ENCODE results near the gene KRT85.

KRT85 gene

GRCh38 chr12:52364901-52365489 lies 2.3 kb downstream of the KRT85 start:
- TF ChIP-seq CTCF (IDR thresholded peaks at IDR 0.05), result no peak
- no peak overlapping the region for H3K27ac ChIP-seq
- H3K79me2 ChIP-seq, result no peaks in the 10 kb centered on the region
- no peak overlapping the region for H2AFZ ChIP-seq
- H3K9me3 ChIP-seq (ENCODE audit: control insufficient read depth, low read length), result no peaks in the 10 kb centered on the region
- no peak overlapping the region for H3K4me2 ChIP-seq (ENCODE audit: low read length)
- no peak overlapping the region for H3K4me3 ChIP-seq (ENCODE audit: low read depth, low read length)
- H3K9ac ChIP-seq, result no peak overlapping the region
- no peaks in the 10 kb centered on the region for H3K36me3 ChIP-seq (ENCODE audit: control insufficient read depth, insufficient read depth, low read length)
- H3K27me3 ChIP-seq (ENCODE audit: control insufficient read depth, insufficient read depth, low read length), result no peaks in the 10 kb centered on the region
- H3K4me1 ChIP-seq, result no peaks in the 10 kb centered on the region

GRCh38 chr12:52364061-52364460 lies 3.2 kb downstream of the KRT85 start:
- Histone ChIP-seq H3K27me3 (ENCODE audit: control insufficient read depth, insufficient read depth, low read length) (no peaks in the 10 kb centered on the region), H3K9ac (no peak overlapping the region), H3K36me3 (ENCODE audit: control insufficient read depth, insufficient read depth, low read length) (no peaks in the 10 kb centered on the region), H3K79me2 (no peaks in the 10 kb centered on the region), H3K27ac (no peak overlapping the region), H2AFZ (no peak overlapping the region), H3K4me2 (ENCODE audit: low read length) (no peak overlapping the region), H3K9me3 (ENCODE audit: control insufficient read depth, low read length) (no peaks in the 10 kb centered on the region), H3K4me1 (no peaks in the 10 kb centered on the region), H3K4me3 (ENCODE audit: low read depth, low read length) (no peak overlapping the region)
- TF ChIP-seq CTCF (IDR thresholded peaks at IDR 0.05), result no peak

DNA sequence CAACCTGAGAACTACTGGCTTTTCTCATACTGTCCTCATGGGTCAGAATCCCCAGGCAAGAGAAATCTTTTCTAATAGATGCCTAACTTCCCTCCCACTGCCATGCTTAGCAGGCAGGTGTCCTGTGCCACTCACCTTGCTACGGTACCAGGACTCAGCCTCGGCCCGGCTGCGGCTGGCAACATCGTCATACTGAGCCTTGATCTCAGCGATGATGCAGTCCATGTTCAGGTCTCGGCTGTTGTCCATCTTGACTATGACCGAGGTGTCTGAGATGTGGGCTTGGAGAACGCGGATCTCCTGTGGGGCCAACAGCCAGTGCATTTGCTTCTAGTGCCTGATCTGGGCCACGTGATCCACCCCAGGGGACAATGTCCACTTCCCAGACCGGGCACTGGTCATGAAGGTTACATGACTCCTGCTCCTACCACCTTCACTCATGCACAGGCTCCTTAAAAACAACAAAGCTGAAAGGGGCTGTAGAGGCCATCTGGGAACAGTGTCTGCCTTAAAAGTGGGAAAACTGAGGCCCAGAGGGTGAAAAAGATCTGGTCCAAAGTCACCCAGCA lies 4.1 kb downstream of the KRT85 start:
- no peak overlapping the region for H3K27ac ChIP-seq
- no peak overlapping the region for H3K9ac ChIP-seq
- H3K4me1 ChIP-seq, result no peaks in the 10 kb centered on the region
- H3K9me3 ChIP-seq (ENCODE audit: control insufficient read depth, low read length), result no peaks in the 10 kb centered on the region
- no peak overlapping the region for H2AFZ ChIP-seq
- no peaks in the 10 kb centered on the region for H3K36me3 ChIP-seq (ENCODE audit: control insufficient read depth, insufficient read depth, low read length)
- no peak for TF ChIP-seq CTCF (IDR thresholded peaks at IDR 0.05)
- no peaks in the 10 kb centered on the region for H3K79me2 ChIP-seq
- no peaks in the 10 kb centered on the region for H3K27me3 ChIP-seq (ENCODE audit: control insufficient read depth, insufficient read depth, low read length)
- H3K4me3 ChIP-seq (ENCODE audit: low read depth, low read length), result no peak overlapping the region
- H3K4me2 ChIP-seq (ENCODE audit: low read length), result no peak overlapping the region

DNA sequence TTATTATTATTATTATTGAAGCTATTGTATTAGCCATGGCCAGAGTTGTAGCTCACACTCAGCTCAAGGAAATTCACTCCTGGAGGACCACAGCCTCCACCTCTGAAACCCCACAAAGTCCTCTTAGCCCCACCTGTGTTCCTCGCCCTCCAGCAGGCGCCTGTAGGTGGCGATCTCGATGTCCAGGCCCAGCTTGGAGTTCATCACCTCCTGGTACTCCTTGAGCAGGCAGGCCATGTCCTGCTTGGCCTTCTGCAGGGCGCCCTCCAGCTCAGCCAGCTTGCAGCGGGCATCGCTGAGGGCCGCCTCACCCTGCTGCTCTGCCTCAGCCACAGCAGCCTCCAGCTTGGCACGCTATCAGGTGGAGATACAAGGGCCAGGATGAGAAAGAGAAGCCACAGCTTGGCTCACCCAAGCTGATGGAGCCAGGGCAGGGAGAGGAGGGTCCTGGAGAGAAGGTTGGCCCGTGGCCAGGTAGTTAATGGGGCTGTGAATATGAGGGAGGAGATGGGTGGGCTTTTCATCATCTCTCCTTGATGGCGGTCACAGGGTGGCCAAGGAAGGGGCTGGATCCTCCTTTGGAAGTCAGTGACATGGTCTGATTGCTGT lies 5.1 kb downstream of the KRT85 start:
- H3K79me2 ChIP-seq, result no peaks in the 10 kb centered on the region
- no peaks in the 10 kb centered on the region for H3K4me1 ChIP-seq
- no peak overlapping the region for H3K4me3 ChIP-seq (ENCODE audit: low read depth, low read length)
- TF ChIP-seq CTCF (IDR thresholded peaks at IDR 0.05), result no peak
- H3K9ac ChIP-seq, result no peak overlapping the region
- no peaks in the 10 kb centered on the region for H3K27me3 ChIP-seq (ENCODE audit: control insufficient read depth, insufficient read depth, low read length)
- H3K4me2 ChIP-seq (ENCODE audit: low read length), result no peak overlapping the region
- H3K36me3 ChIP-seq (ENCODE audit: control insufficient read depth, insufficient read depth, low read length), result no peaks in the 10 kb centered on the region
- no peak overlapping the region for H3K27ac ChIP-seq
- no peaks in the 10 kb centered on the region for H3K9me3 ChIP-seq (ENCODE audit: control insufficient read depth, low read length)
- no peak overlapping the region for H2AFZ ChIP-seq

DNA sequence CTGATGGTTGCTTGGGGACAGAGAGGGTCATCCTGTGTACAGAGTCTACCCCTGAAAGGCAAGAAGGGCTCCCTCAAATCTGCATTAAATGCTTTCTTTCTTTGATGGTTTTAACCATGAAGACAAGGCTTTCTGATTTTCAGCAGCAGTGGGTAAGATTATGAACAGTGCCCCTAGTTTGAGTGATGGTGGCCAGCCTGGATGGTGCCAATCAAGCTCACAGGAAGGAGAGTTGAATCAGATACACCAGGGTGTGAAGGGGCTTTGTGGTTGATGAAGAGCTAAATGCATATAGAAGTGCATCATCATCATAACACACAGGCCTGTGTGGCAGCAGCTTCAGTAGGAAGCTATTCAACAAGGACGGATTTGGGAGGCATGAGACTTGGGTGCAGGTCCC lies 5.7 kb downstream of the KRT85 start:
- Histone ChIP-seq H3K4me3 (ENCODE audit: low read depth, low read length) (no peak overlapping the region), H3K79me2 (no peaks in the 10 kb centered on the region), H3K9me3 (ENCODE audit: control insufficient read depth, low read length) (no peaks in the 10 kb centered on the region), H3K27me3 (ENCODE audit: control insufficient read depth, insufficient read depth, low read length) (no peaks in the 10 kb centered on the region), H3K4me2 (ENCODE audit: low read length) (no peak overlapping the region), H3K27ac (no peak overlapping the region), H3K4me1 (no peaks in the 10 kb centered on the region), H2AFZ (no peak overlapping the region), H3K36me3 (ENCODE audit: control insufficient read depth, insufficient read depth, low read length) (no peaks in the 10 kb centered on the region), H3K9ac (no peak overlapping the region)
- TF ChIP-seq CTCF (IDR thresholded peaks at IDR 0.05), result no peak
